ENCODE measurements around the gene MMP25.

DNA sequence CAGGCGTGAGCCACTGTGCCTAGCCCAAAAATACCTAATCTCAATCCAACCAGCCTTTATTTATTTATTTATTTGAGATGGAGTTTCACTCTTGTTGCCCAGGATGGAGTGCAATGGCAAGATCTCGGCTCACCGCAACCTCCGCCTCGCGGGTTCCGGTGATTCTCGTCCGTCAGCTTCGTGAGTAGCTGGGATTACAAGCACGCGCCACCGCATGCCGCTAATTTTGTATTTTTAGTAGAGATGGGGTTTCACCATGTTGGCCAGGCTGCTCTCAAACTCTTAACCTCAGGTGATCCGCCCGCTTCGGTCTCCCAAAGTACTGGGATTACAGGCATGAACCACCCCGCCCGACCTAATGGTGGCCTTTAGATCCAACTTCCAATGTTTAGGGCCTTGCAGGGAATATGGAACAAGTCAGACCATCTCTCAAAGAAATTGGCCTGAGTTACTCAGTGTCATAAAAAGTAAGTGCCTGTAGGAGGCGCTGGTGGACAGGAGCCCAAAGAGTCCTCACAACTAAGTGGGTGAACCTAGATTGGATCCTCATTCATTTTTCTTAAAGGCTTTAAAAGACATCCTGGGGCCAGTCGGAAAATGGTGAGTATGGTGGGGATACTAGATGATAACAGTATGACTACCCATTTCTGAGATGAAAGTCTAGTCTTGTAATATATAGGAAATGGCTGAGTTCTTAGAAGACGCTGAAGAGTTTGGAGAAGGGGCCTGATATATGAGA, 48.1 kb downstream of the MMP25 start:
- TF ChIP-seq, protein P1, sequence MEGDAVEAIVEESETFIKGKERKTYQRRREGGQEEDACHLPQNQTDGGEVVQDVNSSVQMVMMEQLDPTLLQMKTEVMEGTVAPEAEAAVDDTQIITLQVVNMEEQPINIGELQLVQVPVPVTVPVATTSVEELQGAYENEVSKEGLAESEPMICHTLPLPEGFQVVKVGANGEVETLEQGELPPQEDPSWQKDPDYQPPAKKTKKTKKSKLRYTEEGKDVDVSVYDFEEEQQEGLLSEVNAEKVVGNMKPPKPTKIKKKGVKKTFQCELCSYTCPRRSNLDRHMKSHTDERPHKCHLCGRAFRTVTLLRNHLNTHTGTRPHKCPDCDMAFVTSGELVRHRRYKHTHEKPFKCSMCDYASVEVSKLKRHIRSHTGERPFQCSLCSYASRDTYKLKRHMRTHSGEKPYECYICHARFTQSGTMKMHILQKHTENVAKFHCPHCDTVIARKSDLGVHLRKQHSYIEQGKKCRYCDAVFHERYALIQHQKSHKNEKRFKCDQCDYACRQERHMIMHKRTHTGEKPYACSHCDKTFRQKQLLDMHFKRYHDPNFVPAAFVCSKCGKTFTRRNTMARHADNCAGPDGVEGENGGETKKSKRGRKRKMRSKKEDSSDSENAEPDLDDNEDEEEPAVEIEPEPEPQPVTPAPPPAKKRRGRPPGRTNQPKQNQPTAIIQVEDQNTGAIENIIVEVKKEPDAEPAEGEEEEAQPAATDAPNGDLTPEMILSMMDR (IDR thresholded peaks at IDR 0.05), result peak in 5 of 6 experiments; percentile 17 to 57 (median 39)
- TF ChIP-seq POLR2A (IDR thresholded peaks at IDR 0.05), result no peak
